ENCODE measurements around the gene RORC.
"Not testable (repeated sequence)": the region's sequence is repeated elsewhere in the genome, so short reads cannot be mapped to it uniquely, and the experiment has no call there.

The RORC gene

DNA sequence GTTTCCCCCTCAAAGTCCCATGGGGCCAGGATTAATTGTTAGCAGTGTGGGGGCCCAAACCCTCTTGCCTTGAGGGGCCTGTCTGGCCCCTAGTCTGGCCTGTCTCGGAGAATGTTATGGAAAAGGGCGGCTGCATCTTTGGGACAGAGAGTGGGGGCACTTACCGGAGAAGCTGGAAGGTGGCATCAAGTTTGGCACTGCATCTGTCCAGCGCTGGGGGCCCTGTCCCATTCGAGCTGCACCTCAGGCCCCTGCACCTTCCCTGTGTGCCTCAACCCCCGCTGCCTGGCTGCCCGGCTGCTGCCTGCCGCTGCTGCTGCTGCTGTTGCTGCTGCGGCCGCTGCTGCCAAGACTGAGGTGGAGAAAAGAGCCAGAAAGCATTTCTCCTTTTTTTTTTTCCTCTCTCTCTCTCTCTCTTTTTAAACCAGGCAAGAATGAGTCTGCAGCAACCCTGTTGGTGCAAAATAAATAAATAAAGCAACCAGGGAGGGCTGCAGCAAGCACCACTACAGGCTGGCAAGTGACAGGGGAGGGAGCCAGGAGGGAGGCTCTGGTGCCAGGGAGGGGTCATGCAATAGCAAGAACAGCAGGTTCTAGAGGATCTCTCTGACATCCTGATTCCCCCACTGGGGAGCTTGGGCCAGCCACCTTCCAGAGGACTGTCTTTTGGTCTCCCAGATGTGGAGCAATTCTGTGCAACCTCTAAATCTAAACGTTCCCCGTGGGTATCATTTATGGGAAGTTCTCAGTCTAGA is 26.4 kb downstream of the RORC start, which contains the start of gene LINGO4:
Gene LINGO4 (minus strand): TSS at position 354 of the 755 bp plus-strand sequence. CDS start 2,715 bp downstream, outside the sequence.
- no peak for DNase-seq (ENCODE audit: low spot score)

DNA sequence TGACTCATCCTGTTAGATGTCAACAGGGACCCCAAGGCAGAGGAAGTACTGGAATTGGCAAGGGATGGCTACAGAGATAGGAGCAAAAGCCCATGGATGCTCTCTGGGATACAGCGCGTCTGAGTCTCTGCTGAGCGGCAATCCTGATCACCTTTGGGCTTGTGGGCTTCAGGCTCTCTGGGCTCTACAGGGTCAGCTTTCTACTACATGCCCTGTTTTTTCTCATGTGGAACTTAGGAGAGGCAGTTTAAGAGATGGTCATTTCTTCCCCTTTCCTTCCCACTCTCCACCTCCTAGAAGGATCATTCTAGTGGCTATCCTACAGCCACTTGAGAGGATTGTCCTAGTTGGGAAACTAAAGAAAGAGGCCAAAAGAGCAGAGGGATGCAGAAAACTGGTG is 27.7 kb downstream of the RORC start:
- DNase-seq (ENCODE audit: low spot score), result no peak

DNA sequence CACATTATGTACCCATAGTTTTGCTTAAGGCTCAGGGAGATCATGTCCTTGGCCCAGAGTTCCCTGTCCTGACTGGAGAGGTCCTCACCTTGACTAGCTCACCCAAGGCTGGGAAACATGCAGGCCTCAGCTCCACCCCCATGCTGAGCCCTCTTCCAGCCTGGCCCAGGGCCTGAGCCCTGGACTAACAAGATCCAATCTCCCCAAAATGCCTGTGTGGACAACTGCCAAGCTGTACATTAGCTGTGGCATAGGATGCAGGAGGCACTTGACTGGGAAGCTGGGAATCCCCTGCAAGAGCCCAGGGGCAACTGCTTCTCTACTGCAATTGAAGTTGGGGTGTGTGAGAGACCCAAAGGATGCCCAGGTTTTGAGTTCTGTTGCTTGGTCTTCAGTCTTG is 28.4 kb downstream of the RORC start:
- DNase-seq (ENCODE audit: low spot score), result no peak

DNA sequence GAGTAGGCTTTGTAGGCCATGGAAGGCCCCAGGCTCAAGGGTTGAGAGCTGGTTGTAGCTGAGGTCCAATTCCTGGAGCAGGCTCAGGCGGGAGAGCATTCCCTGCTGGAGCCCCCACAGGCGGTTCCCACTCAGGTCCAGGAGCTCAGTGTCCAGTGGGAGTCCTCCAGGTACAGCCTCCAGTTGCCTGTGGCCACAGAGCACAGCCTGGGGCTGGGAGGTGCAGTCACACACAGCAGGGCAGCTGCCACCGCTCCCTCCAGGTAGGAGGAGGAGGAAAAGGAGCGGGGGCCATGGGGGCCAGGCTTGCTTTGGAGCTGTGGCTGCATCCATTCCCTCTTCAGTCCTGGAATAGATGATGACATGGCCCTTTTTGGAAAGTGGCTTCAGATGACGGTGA is 29.2 kb downstream of the RORC start:
- DNase-seq (ENCODE audit: low spot score), result no peak

DNA sequence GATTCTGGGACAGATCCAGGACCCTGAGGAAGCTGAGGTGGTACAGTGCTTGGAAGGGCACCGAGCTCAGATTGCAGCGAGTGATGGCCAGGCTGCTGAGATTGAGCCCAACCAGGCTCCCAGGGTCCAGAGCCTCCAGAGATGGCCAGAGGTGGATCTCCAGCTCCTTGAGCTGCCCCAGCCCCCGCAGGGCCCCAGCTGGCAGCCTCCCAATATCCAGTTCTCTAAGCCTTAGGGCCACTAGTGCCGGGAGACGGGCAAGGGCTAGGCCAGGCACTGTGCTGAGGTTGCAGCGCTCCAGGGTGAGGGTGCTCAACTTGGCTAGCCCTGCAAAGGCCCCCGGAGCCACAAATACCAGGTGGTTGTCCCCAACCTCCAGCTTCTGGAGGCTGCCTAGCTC is 29.8 kb downstream of the RORC start:
- no peak for DNase-seq (ENCODE audit: low spot score)

DNA sequence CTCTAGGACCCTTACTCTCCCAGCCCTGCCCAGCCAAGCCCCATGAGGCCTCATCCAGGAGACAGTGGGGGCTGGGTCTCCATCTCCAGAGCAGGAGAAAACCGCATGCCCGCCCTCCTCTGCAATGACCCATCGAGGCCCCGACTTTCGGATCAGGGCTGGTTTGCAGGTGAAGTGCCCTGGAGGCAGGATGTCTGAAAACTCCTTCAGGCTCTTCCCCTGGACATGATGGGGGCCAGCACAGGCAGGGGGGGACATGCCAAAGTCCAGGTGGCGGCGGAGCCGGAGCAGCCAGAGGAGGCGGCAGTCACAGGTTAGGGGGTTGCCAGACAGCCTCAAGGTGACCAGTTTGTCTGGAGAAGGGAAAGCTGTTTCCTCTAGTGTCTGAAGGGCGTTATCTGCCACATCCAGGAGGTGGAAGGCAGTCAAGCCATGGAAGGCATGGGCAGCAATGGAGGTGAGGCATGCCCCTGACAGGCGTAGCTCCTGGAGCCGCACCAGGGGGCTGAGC is 30.2 kb downstream of the RORC start:
- no peak for DNase-seq (ENCODE audit: low spot score)

DNA sequence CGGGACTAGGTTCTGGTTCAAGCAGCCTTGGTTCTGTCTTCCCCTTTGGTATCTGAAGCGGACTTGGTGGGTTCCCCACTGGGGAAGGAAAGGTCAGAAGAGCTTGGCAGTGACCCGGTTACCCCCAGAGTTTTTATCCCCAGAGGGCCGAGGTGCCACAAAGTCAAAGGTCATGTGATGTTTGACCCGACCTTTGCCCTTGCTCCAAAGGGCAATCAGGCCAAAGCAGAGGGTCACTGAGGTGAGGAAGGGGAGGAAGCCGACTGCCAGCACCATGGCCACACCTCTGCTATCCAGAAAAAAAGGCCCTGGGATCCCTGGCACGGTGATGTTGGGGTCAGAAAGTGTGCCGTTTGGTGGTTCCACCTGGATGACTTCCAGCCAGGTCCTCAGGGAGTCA is 30.8 kb downstream of the RORC start:
- no peak for DNase-seq (ENCODE audit: low spot score)

DNA sequence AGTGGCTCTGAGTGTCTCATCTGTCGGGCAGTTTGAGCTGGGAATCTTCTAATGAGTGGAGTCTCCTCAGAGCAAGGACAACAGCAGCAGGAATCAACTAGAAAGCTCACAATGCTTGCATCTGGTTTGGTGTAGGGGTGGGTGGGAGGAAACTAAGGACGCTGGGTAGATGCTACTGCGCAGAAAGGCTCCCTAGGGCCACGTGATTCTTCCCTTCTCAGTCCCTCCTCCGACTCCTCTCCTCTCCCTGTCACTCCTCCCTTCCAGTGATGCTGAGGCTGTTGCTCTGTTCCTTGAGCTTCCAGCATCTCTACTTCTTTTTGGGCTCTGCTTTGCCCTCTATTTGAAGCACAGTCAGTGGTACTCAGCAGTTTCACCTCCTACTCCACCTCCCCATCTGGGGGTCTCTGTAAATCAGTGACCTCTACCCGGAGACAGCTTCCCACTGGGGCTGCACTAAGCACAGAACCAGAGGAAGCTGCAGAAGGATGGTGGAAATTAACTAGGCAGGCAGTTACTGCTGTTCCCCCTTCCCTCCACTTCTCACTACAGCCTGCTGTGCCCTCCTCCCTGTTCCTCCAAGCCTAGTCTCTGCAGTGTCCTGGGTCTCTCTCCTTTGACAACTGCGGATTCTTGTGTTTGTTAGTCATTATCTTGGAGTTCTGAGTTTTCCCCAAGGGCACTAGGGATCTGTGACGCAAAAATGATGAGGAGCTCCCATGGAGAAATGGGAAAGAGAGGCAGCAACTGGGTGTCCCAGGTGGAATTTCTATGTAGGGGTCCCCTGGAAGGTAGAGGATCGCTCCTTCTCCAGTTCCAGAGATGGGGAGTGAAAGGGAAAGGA is 32.2 kb downstream of the RORC start:
- DNase-seq (ENCODE audit: low spot score), result peak; percentile 33

DNA sequence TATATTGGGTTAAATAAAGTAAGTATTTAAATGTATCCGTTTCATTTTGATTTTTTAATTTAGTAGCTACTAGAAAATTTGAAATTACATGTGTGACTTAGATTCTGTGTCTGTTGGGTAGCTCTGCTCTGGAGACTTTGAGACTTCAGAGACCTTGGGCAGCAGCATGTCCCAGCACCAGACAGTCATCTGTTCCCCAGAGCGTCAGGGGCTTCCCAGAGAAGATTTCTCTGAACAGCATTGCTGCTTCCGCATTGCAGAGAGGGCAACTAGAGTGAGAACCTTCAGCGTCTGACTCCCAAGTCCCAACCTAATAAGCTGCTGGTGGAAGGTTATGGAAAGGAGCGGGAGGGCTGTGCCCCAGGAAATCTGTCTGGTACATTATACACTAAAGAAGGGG is 33.0 kb downstream of the RORC start:
- no peak for DNase-seq (ENCODE audit: low spot score)

DNA sequence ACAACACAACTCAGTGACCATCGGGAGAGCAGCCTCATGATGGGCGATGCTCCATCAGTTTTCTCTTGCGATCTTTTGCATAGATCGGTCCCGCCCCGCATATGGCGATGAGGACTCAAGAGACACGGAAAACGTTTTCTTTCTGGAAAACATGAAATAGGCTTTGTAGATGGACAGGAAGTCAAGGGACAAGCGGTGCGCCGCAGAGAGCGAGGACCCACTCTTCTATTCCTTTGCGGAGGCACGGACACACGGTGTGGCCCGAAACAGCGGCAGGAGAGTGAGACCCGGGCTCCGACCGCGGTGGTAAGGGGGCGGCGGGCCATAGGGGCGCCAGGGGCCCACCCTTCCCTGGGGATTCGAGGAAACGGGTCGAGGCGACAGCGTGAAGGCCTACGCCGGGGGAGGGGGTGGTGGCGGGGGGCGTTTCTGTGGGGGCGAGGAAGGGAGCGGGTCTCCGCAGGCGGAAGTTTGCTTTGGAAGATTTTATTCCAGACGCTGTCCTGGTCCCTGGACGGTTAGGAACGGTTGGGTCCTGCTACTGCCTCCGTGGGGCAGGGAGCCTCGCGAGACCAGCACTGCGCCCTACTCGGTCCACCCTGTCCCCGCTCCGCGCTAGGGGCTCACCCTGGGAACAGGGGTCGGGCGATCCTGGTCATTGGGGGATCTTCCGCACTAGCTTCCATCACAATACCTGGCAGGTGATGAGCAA is 40.5 kb downstream of the RORC start:
- no peak for DNase-seq (ENCODE audit: low spot score)

DNA sequence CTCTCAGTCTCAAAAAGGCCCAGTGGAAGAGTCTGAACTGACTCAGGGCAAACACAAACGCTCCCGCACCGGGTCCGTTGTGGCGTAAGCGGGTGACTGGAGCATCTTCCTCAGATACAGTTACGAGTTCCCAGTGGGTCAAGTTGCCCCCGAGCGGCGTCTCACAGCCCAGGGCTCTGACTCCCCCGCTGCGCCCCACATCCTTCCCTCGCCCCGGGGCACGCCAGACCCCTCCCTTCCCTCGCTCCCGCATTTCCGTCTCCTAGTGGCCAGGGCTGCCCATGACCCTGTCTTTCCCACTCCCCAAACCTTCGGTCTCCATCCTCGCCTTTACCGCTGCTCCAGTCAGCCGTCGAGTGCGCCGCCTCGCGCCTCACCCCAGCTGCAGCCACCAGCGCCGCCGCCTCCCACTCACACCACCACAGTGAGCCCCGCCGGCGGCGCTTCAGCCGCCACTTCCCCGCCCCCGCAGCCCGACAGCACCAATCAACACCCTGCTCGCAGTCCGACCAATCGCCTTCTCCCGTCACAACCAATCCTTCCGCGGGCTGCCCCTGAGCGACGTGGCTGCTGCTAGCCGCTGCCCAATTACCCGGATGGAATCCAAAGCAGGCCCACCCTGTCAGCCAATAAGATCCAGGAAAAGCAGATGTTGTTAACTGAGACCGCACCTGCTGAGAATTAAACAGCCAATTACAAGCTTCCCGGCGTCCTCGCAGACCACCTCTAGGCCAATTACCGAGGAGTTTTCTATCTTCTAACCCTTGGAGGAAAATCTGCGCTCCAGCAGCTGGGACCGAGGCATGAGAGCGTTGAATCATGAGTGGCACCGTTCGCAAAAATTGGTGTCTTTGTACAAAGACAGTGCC is 41.3 kb downstream of the RORC start, which contains the start of gene TDRKH:
Gene TDRKH (minus strand): TSS at position 430 of the 869 bp plus-strand sequence. CDS start 7,478 bp downstream, outside the sequence.
- DNase-seq (ENCODE audit: low spot score), result peak; percentile 99

DNA sequence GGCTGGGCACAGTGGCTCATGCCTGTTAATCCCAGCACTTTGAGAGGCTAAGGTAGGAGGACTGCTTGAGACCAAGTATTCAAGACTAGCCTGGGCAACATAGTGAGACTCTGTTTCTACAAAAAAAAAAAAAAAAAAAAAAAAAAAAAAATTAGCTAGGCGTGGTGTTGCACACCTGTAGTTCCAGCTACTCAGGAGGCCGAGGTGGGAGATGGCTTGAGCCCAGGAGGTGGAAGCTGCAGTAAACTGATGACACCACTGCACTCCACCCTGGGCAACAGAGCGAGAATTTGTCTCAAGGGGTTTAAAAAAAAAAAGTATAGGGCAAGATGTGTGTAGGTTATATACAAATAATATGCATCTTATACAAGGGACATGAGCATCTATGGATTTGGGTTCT is 43.9 kb downstream of the RORC start:
- DNase-seq (ENCODE audit: low spot score), result no peak

DNA sequence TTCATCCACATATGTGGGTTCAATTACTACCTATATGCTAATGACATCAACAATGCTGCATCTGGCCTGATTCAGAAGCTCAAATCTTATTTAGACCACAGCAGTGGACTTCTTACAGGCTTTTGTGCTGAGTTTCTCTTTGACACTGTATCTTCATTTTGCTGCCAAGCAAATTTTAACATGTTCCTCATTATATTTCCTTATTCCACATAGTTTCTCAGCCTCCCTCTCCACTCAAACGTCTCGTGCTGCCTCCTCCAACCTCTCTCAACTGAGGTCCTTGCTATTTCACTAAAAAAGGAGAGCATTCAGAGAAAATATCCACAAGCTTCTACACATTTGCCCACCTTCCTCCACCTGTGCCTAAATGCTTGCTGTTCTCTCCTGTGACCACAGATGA is 47.8 kb downstream of the RORC start:
- DNase-seq (ENCODE audit: low spot score), result no peak

DNA sequence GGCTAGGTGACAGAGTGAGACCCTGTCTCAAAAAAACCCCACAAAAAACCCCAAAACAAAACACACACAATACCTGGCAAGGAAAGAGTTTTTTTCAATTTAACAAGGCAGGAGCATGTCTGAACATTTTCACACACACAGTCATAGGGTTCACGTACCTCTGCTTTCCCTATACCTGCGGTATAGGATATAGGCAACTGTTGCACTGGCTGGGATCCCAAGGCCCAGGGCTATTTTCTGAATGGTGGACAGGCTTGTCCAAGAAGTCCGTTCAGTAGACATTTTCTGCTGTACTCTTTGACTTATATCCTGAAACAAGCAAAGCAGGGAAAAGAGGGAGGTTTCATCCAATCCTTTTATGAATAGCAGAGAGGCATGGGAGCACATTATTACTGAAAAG is 48.9 kb downstream of the RORC start:
- DNase-seq (ENCODE audit: low spot score), result no peak

DNA sequence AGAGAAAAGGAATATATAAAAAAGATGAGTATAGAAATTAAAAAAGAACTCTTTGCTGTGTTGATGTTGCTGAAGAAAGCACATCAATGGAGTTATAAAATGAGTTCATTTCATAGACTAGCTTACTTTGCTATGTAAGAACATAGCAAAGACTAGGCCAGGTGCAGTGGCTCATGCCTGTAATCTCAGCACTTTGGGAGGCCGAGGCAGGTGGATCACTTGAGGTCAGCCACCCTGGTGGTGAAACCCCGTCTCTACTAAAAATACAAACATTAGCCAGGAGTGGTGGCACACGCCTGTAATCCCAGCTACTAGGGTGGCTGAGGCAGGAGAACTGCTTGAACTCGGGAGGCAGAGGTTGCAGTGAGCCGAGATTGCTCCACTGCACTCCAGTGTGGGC is 49.6 kb downstream of the RORC start:
- DNase-seq (ENCODE audit: low spot score), result not testable (repeated sequence)

DNA sequence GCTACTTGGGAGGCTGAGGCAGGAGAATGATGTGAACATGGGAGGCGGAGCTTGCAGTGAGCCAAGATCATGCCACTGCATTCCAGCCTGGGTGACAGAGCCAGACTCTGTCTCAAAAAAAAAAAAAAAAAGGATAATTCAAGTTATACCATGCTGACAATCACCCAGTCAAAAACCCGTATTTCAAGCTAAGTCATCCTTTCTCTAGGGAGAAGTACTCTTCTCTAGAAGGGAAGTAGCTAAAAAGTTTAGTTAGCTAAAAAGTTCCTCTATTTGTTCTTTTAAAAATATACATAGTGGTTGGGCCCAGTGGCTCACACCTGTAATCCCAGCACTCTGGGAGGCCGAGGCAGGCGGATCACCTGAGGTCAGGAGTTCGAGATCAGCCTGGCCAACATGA is 50.9 kb downstream of the RORC start:
- not testable (repeated sequence) for DNase-seq (ENCODE audit: low spot score)

DNA sequence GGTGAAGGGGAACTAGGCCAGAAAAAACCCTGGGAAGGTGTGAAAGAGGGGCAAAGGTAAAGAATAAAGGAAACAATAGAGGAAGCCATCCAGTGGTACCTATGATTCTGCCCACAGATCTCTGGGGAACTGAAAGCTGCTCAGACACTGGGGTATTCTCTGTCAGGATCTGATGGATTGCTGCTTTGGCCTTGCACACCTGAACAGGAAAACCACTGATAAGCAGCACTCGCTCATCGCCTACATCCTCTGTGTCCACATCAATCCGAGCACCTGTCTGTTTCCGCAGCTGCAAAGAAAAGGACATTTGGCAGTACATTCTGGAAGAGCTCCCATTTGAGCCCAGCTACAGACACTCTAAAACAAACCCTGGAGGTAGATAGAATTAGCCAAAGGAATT is 51.8 kb downstream of the RORC start:
- DNase-seq (ENCODE audit: low spot score), result no peak

DNA sequence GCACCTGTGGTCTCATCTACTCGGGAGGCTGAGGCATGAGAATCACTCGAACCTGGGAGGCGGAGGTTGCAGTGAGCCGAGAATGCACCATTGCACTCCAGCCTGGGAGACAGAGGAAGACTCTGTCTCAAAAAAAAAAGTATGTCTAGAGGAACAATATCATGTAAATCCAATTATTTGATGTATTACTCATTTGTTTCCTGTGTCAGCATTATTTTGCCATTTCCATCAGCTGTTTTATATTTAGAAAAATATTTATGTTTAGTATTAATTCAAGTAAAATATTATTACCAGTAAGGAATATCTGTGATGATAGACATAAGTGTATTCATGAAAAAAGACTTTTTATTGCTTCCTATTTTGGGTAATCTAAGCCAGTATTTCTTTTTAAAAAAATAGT is 54.3 kb downstream of the RORC start:
- DNase-seq (ENCODE audit: low spot score), result no peak

DNA sequence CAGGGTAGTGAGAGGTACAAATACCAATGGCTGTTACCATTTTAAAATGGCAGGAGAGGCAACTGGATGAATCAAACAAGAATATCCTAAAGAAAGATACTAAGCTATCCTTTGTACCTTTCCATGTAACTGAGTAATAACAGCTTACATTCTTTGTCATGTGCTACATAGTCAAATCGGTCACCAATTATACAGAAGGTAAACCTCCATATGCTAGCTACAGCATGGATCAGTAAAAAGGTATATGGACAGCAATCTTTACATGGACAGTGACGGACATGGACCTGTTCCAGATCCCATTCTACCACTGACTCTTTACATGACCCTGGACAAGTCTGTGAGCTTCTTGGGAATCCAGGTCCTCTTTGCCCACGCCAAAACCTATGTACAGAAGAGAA is 54.9 kb downstream of the RORC start:
- DNase-seq (ENCODE audit: low spot score), result no peak

DNA sequence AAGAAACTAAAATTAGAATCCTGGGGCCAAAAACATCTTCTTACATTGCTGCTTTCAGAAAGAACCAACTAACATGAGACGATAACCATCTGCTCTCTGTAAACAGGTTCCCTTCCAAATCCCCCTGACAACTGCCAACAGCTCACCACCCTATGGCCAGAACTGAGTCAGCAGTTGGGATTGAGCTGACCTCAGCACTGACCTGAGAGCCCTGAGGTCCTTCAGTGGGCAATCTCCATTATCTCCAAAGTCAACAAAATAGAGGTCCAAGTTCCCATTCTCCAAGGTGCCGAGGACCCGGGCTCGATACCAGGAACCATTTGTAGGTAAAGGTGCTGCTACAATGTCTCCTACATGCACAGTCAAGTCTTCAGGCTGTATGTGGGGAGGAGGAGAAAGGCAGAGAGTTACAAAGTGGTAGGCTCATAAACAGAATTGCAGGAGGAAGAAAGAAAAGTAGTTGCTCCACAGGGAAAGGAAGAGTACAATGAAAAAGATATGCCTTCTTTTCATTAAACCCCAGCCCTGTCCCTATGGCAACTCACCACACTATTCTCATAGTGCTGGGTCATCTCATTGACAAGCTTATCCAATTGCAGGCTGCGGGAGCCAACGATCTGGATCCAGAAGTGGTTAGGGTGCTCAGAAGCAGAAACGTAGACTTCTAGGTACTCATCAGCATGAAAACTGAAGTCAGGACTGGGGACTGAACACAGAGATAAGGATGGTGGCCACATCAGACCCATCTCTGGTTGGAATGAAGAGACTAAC is 55.5 kb downstream of the RORC start:
- no peak for DNase-seq (ENCODE audit: low spot score)
